Stimulated activated memory B cell treated with anti-CD40 and anti-IgM and Interleukin-4, amounts not matched to agents 10 μg/mL and 1 μg/mL and 100 μg/mL, for 72 hours (primary cell): Measurements from ENCODE around the gene DISP3.

ENCODE experiments used
- ATAC-seq: fragments of 150-1000 bp; cut with Tn5 transposase; 2 replicates; pipeline ENCODE4 v1.10.0; 2021
- H3K27ac Mint-ChIP-seq: one replicate; pipeline ENCODE4 v1.8.0; 2022; ENCODE audit warnings: mild to moderate bottlenecking, mixed read lengths
- H3K27me3 Mint-ChIP-seq: one replicate; pipeline ENCODE4 v1.8.0; 2022; ENCODE audit warnings: mixed read lengths
- H3K36me3 Mint-ChIP-seq: one replicate; pipeline ENCODE4 v1.8.0; 2022; ENCODE audit warnings: mixed read lengths
- H3K4me1 Mint-ChIP-seq: one replicate; pipeline ENCODE4 v1.8.0; 2022; ENCODE audit warnings: mixed read lengths
- H3K4me3 Mint-ChIP-seq: one replicate; pipeline ENCODE4 v1.8.0; 2022; ENCODE audit warnings: mild to moderate bottlenecking, moderate library complexity, mixed read lengths
- H3K9me3 Mint-ChIP-seq: one replicate; pipeline ENCODE4 v1.8.0; 2022; ENCODE audit warnings: mixed read lengths

The DISP3 gene

GRCh38 chr1:11450310-11450709 lies 28.6 kb upstream of the DISP3 start:
- Mint-ChIP-seq H3K4me3 (no peak overlapping the region), H3K9me3 (no peaks in the 10 kb centered on the region), H3K4me1 (no peaks in the 10 kb centered on the region), H3K36me3 (no peaks in the 10 kb centered on the region), H3K27me3 (peaks cover 50% of the 10 kb centered on the region), H3K27ac (no peak overlapping the region)
- ATAC-seq: no peak

GRCh38 chr1:11453742-11454491 lies 25.0 kb upstream of the DISP3 start:
- Mint-ChIP-seq H3K27me3 (peaks cover 66% of the 10 kb centered on the region), H3K27ac (no peak overlapping the region)

GRCh38 chr1:11455967-11456570 lies 22.9 kb upstream of the DISP3 start:
- Mint-ChIP-seq H3K4me3 (no peak overlapping the region), H3K27ac (no peak overlapping the region)

More at GRCh38 chr1:11453742-11454491, 25.0 kb upstream of the DISP3 start:
- no peaks in the 10 kb centered on the region for H3K4me1 Mint-ChIP-seq
- H3K4me3 Mint-ChIP-seq: no peak overlapping the region
- no peak for ATAC-seq
- no peaks in the 10 kb centered on the region for H3K9me3 Mint-ChIP-seq
- H3K36me3 Mint-ChIP-seq: no peaks in the 10 kb centered on the region

GRCh38 chr1:11456965-11457364 lies 22.0 kb upstream of the DISP3 start:
- H3K27ac Mint-ChIP-seq: no peak overlapping the region
- H3K9me3 Mint-ChIP-seq: no peaks in the 10 kb centered on the region
- peaks cover 70% of the 10 kb centered on the region for H3K27me3 Mint-ChIP-seq
- ATAC-seq: no peak
- H3K4me1 Mint-ChIP-seq: no peaks in the 10 kb centered on the region
- no peak overlapping the region for H3K4me3 Mint-ChIP-seq
- H3K36me3 Mint-ChIP-seq: no peaks in the 10 kb centered on the region

More at GRCh38 chr1:11455967-11456570, 22.9 kb upstream of the DISP3 start:
- H3K9me3 Mint-ChIP-seq: no peaks in the 10 kb centered on the region
- no peaks in the 10 kb centered on the region for H3K36me3 Mint-ChIP-seq
- H3K27me3 Mint-ChIP-seq: peaks cover 65% of the 10 kb centered on the region
- no peak for ATAC-seq
- H3K4me1 Mint-ChIP-seq: no peaks in the 10 kb centered on the region

- no peak for ATAC-seq
- no peak overlapping the region for H3K4me3 Mint-ChIP-seq
- no peaks in the 10 kb centered on the region for H3K9me3 Mint-ChIP-seq
- no peaks in the 10 kb centered on the region for H3K4me1 Mint-ChIP-seq
- H3K27me3 Mint-ChIP-seq: peaks cover 87% of the 10 kb centered on the region
- no peaks in the 10 kb centered on the region for H3K36me3 Mint-ChIP-seq
- no peak overlapping the region for H3K27ac Mint-ChIP-seq
Measured at GRCh38 chr1:11458811-11459275, 20.1 kb upstream of the DISP3 start.

- H3K36me3 Mint-ChIP-seq: no peaks in the 10 kb centered on the region
- peaks cover 82% of the 10 kb centered on the region for H3K27me3 Mint-ChIP-seq
- no peak overlapping the region for H3K4me3 Mint-ChIP-seq
- ATAC-seq: no peak
- no peaks in the 10 kb centered on the region for H3K9me3 Mint-ChIP-seq
- no peak overlapping the region for H3K27ac Mint-ChIP-seq
- H3K4me1 Mint-ChIP-seq: no peaks in the 10 kb centered on the region
Measured at GRCh38 chr1:11461531-11462137, 17.3 kb upstream of the DISP3 start.

- H3K36me3 Mint-ChIP-seq: no peaks in the 10 kb centered on the region
Measured at GRCh38 chr1:11462224-11462923, 16.6 kb upstream of the DISP3 start.

GRCh38 chr1:11463177-11463576 lies 15.8 kb upstream of the DISP3 start:
- Mint-ChIP-seq H3K4me3 (no peak overlapping the region), H3K27me3 (peaks cover 66% of the 10 kb centered on the region), H3K9me3 (no peaks in the 10 kb centered on the region), H3K4me1 (no peaks in the 10 kb centered on the region), H3K27ac (no peak overlapping the region), H3K36me3 (no peaks in the 10 kb centered on the region)
- peak; percentile 3 for ATAC-seq

More at GRCh38 chr1:11462224-11462923, 16.6 kb upstream of the DISP3 start:
- Mint-ChIP-seq H3K9me3 (no peaks in the 10 kb centered on the region), H3K4me1 (no peaks in the 10 kb centered on the region), H3K27ac (no peak overlapping the region), H3K4me3 (no peak overlapping the region), H3K27me3 (peaks cover 74% of the 10 kb centered on the region)
- ATAC-seq: no peak

GRCh38 chr1:11465307-11465706 lies 13.6 kb upstream of the DISP3 start:
- Mint-ChIP-seq H3K27me3 (peaks cover 67% of the 10 kb centered on the region), H3K9me3 (no peaks in the 10 kb centered on the region), H3K36me3 (no peaks in the 10 kb centered on the region)

GRCh38 chr1:11466416-11466815 lies 12.5 kb upstream of the DISP3 start:
- Mint-ChIP-seq H3K36me3 (no peaks in the 10 kb centered on the region), H3K9me3 (no peaks in the 10 kb centered on the region), H3K4me3 (no peak overlapping the region), H3K4me1 (no peaks in the 10 kb centered on the region), H3K27me3 (peaks cover 66% of the 10 kb centered on the region), H3K27ac (no peak overlapping the region)
- ATAC-seq: no peak

More at GRCh38 chr1:11465307-11465706, 13.6 kb upstream of the DISP3 start:
- Mint-ChIP-seq H3K4me1 (no peaks in the 10 kb centered on the region), H3K27ac (no peak overlapping the region), H3K4me3 (no peak overlapping the region)
- no peak for ATAC-seq

GRCh38 chr1:11468878-11469277 lies 10.1 kb upstream of the DISP3 start:
- H3K4me3 Mint-ChIP-seq: no peak overlapping the region
- H3K9me3 Mint-ChIP-seq: no peaks in the 10 kb centered on the region
- H3K27me3 Mint-ChIP-seq: peaks cover 46% of the 10 kb centered on the region
- no peaks in the 10 kb centered on the region for H3K4me1 Mint-ChIP-seq
- H3K36me3 Mint-ChIP-seq: no peaks in the 10 kb centered on the region
- H3K27ac Mint-ChIP-seq: no peak overlapping the region
- ATAC-seq: no peak

- Mint-ChIP-seq H3K36me3 (no peaks in the 10 kb centered on the region), H3K4me3 (no peak overlapping the region), H3K27ac (no peak overlapping the region), H3K27me3 (peaks cover 49% of the 10 kb centered on the region), H3K9me3 (no peaks in the 10 kb centered on the region), H3K4me1 (no peaks in the 10 kb centered on the region)
- no peak for ATAC-seq
Measured at GRCh38 chr1:11470912-11471311, 8.0 kb upstream of the DISP3 start.

GRCh38 chr1:11471473-11471872 lies 7.5 kb upstream of the DISP3 start:
- Mint-ChIP-seq H3K4me1 (no peaks in the 10 kb centered on the region), H3K27ac (no peak overlapping the region), H3K4me3 (no peak overlapping the region), H3K27me3 (peaks cover 47% of the 10 kb centered on the region), H3K36me3 (no peaks in the 10 kb centered on the region), H3K9me3 (no peaks in the 10 kb centered on the region)
- no peak for ATAC-seq

- H3K9me3 Mint-ChIP-seq: no peaks in the 10 kb centered on the region
- H3K27me3 Mint-ChIP-seq: peaks cover 55% of the 10 kb centered on the region
- H3K36me3 Mint-ChIP-seq: no peaks in the 10 kb centered on the region
- ATAC-seq: no peak
- no peak overlapping the region for H3K4me3 Mint-ChIP-seq
- H3K4me1 Mint-ChIP-seq: no peaks in the 10 kb centered on the region
- H3K27ac Mint-ChIP-seq: no peak overlapping the region
Measured at GRCh38 chr1:11472284-11472683, 6.7 kb upstream of the DISP3 start.

GRCh38 chr1:11472741-11473140 lies 6.2 kb upstream of the DISP3 start:
- ATAC-seq: no peak
- Mint-ChIP-seq H3K36me3 (no peaks in the 10 kb centered on the region), H3K9me3 (no peaks in the 10 kb centered on the region), H3K27me3 (peaks cover 60% of the 10 kb centered on the region), H3K4me3 (no peak overlapping the region), H3K27ac (no peak overlapping the region), H3K4me1 (no peaks in the 10 kb centered on the region)
